HCT116 (cell line): Measurements from ENCODE around the gene LCAT. TPM values are rescaled to one million over a fixed set of nuclear protein-coding genes. Genes with fewer than 3 reads are reported as not detected.

Experiments
- ATAC-seq: fragments of 200-7000 bp; cut with Tn5 transposase; 2 replicates; pipeline ENCODE4 v1.9.1; 2020; ENCODE audit warnings: mild to moderate bottlenecking, moderate library complexity
- BruUV-seq: library from RNA; stranded (reverse); fragments of 400-500 nt; replicated peaks from 2 replicates; lab custom pipeline; 2021; lab: Mats Ljungman, UMichigan
- CTCF ChIA-PET: fragments of 300-600 bp; sonication (Branson Sonifier 250); formaldehyde crosslinking; loops from one replicate; lab custom pipeline; 2021; ENCODE audit warnings: antibody characterized with exemption; lab: Charles Lee
- POLR2A ChIA-PET: fragments of 300-600, 350-600 bp; sonication (Branson Sonifier 250); formaldehyde crosslinking; loops from one replicate; lab custom pipeline; 2021; ENCODE audit warnings: antibody characterized with exemption; lab: Charles Lee
- RAD21 ChIA-PET, 2 experiments: fragments of 300-600 bp; sonication (Branson Sonifier 250); formaldehyde crosslinking; loops; one replicate each; lab custom pipeline; 2023; ENCODE audit warnings: low total read pairs in 2 of 2; ENCODE audit not compliant: uncharacterized antibody in 2 of 2, unreplicated experiment in 2 of 2, low non-redundant PET in 1 of 2; lab: Charles Lee
- DNase-seq: peaks from one replicate; pipeline ENCODE4 v3.0.0-alpha.2; 2010; ENCODE audit warnings: low read depth, low spot score
- H2AFZ ChIP-seq: fragments of 200-600 bp; shearing (Covaris generic), sonication (generic); 2 replicates; pipeline ENCODE4 v1.6.1; 2017; ENCODE audit warnings: low read depth, mixed run types, mixed read lengths, antibody characterized with exemption, low read length; ENCODE audit not compliant: poor library complexity, severe bottlenecking
- H3K27ac ChIP-seq: 2 replicates; pipeline ENCODE4 v1.5.1; 2012; ENCODE audit warnings: low read depth, low read length
- H3K27me3 ChIP-seq: fragments of 200-600 bp; sonication (generic); 2 replicates; pipeline ENCODE4 v1.6.1; 2016; ENCODE audit warnings: mixed run types, low read length, mixed read lengths; ENCODE audit not compliant: insufficient read depth
- H3K36me3 ChIP-seq, 2 experiments: fragments of 200-500 bp in 1 of 2; fragments of 200-600 bp in 1 of 2; sonication (Bioruptor generic) in 1 of 2; sonication (generic) in 1 of 2; 2 replicates each; pipeline versions ENCODE4 v1.5.1 to v1.6.1; 2014 to 2016; ENCODE audit warnings: low read length in 2 of 2, inconsistent platforms in 1 of 2, mixed read lengths in 1 of 2, mixed run types in 1 of 2; ENCODE audit not compliant: insufficient read depth in 2 of 2, control insufficient read depth in 1 of 2
- H3K4me1 ChIP-seq, 2 experiments: fragments of 200-600 bp in 1 of 2; sonication (generic) in 1 of 2; 2 replicates each; pipeline versions ENCODE4 v1.5.1 to v1.6.1; 2012 to 2017; ENCODE audit warnings: low read length in 2 of 2, inconsistent platforms in 1 of 2, mild to moderate bottlenecking in 1 of 2, mixed read lengths in 1 of 2, mixed run types in 1 of 2, moderate library complexity in 1 of 2; ENCODE audit not compliant: insufficient read depth in 2 of 2, control insufficient read depth in 1 of 2
- H3K4me2 ChIP-seq: fragments of 200-600 bp; sonication (generic); 2 replicates; pipeline ENCODE4 v1.6.1; 2017; ENCODE audit warnings: mixed run types, low read length, mixed read lengths
- H3K4me3 ChIP-seq, 2 experiments: fragments of 200-600 bp in 1 of 2; sonication (generic) in 1 of 2; replicated peaks in 1 of 2; 2 replicates each; pipeline ENCODE4 v1.5.1; 2011 to 2016; ENCODE audit warnings: low read length in 2 of 2, control low read depth in 1 of 2, low read depth in 1 of 2, mild to moderate bottlenecking in 1 of 2, mixed read lengths in 1 of 2, mixed run types in 1 of 2
- H3K79me2 ChIP-seq: fragments of 200-600 bp; sonication (generic); 2 replicates; pipeline ENCODE4 v1.6.1; 2017; ENCODE audit warnings: mild to moderate bottlenecking, mixed run types, low read length, moderate library complexity, mixed read lengths; ENCODE audit not compliant: insufficient read depth
- H3K9ac ChIP-seq: fragments of 200-600 bp; sonication (generic); 2 replicates; pipeline ENCODE4 v1.6.1; 2016; ENCODE audit warnings: low read length, mixed read lengths
- H3K9me2 ChIP-seq: fragments of 200-600 bp; sonication (generic), shearing (Covaris generic); 2 replicates; pipeline ENCODE4 v1.6.1; 2017; ENCODE audit warnings: mixed run types, mild to moderate bottlenecking, moderate library complexity; ENCODE audit not compliant: insufficient read depth
- H3K9me3 ChIP-seq, 2 experiments: fragments of 200-500 bp in 1 of 2; fragments of 200-600 bp in 1 of 2; sonication (Bioruptor generic) in 1 of 2; sonication (generic) in 1 of 2; 2 replicates each; pipeline ENCODE4 v1.6.1; 2014 to 2017; ENCODE audit warnings: low read length in 2 of 2, mixed read lengths in 2 of 2, inconsistent platforms in 1 of 2, low read depth in 1 of 2, mild to moderate bottlenecking in 1 of 2, mixed run types in 1 of 2, moderate library complexity in 1 of 2; ENCODE audit not compliant: control insufficient read depth in 1 of 2, insufficient read depth in 1 of 2
- H4K20me1 ChIP-seq: fragments of 200-600 bp; sonication (generic), shearing (Covaris generic); 2 replicates; pipeline ENCODE4 v1.6.1; 2017; ENCODE audit warnings: mixed run types, mild to moderate bottlenecking, moderate library complexity; ENCODE audit not compliant: insufficient read depth
- CBX3 ChIP-seq: IDR thresholded peaks from 2 replicates; pipeline ENCODE4 v1.6.1; 2012; ENCODE audit warnings: low read depth
- EZH2 ChIP-seq: fragments of 200-600 bp; sonication (generic); IDR thresholded peaks from 2 replicates; pipeline ENCODE4 v1.6.1; 2017; ENCODE audit warnings: antibody characterized with exemption, mixed run types
- EZH2phosphoT487 ChIP-seq: fragments of 200-600 bp; IDR thresholded peaks from 2 replicates; pipeline ENCODE4 v1.6.1; 2018; ENCODE audit warnings: antibody characterized with exemption, borderline replicate concordance
- FOSL1 ChIP-seq: IDR thresholded peaks from 2 replicates; pipeline ENCODE4 v1.6.1; 2012; ENCODE audit warnings: low read depth
- JUND ChIP-seq: IDR thresholded peaks from 2 replicates; pipeline ENCODE4 v1.6.1; 2012
- POLR2AphosphoS5 ChIP-seq: IDR thresholded peaks from 2 replicates; pipeline ENCODE4 v1.6.1; 2011; ENCODE audit warnings: mild to moderate bottlenecking, low read depth, low read length, moderate library complexity
- REST ChIP-seq: IDR thresholded peaks from 2 replicates; pipeline ENCODE4 v1.6.1; 2012; ENCODE audit warnings: low read depth
- SRF ChIP-seq: IDR thresholded peaks from 2 replicates; pipeline ENCODE4 v1.6.1; 2012; ENCODE audit warnings: low read depth
- ZBTB33 ChIP-seq: IDR thresholded peaks from 2 replicates; pipeline ENCODE4 v1.6.1; 2011; ENCODE audit warnings: mild to moderate bottlenecking, low read length, moderate library complexity; ENCODE audit not compliant: insufficient replicate concordance; ENCODE audit errors: extremely low read depth
- ZFX ChIP-seq: fragments of 450-650 bp; IDR thresholded peaks from 2 replicates; pipeline ENCODE4 v1.6.1; 2017
- ZNF274 ChIP-seq: fragments of 200-500 bp; sonication (Bioruptor generic); IDR thresholded peaks from 2 replicates; pipeline ENCODE4 v1.6.1; 2014; ENCODE audit warnings: mild to moderate bottlenecking, low read depth, low read length, inconsistent platforms
- intact Hi-C: fragments of 100-400 bp; cut with micrococcal nuclease; formaldehyde crosslinking; loops from 2 replicates; pipeline ENCODE4 v1.10.0; 2022
- total RNA-seq: library from RNA; stranded (reverse); gene quantifications from one replicate; pipeline ENCODE4 v1.2.1, GENCODE V29; 2021; ENCODE audit not compliant: unreplicated experiment

The LCAT gene
- total RNA-seq, 1 experiment from 2014 or later = 17.6 TPM

GRCh38 chr16:67950335-67950843 lies 6.5 kb upstream of the LCAT start:
- H3K4me2 ChIP-seq = no peak overlapping the region
- H4K20me1 ChIP-seq = no peaks in the 10 kb centered on the region
- ChIA-PET CTCF (no interaction called here), POLR2A (no interaction called here), RAD21 (no interaction called here)
- H3K4me3 ChIP-seq = no peak overlapping the region
- no TSS peak for BruUV-seq
- ATAC-seq (no peak), DNase-seq (no peak)
- no peaks in the 10 kb centered on the region for H3K9me2 ChIP-seq
- no peak overlapping the region for H2AFZ ChIP-seq
- TF ChIP-seq ZBTB33 (no peak), EZH2 (no peak), ZNF274 (no peak), SRF (no peak), FOSL1 (no peak), JUND (no peak), ZFX (no peak)
- no peaks in the 10 kb centered on the region for H3K27me3 ChIP-seq
- H3K9ac ChIP-seq = no peak overlapping the region
- peaks cover 7 to 14% of the 10 kb centered on the region in 2 experiments; a peak in 3 of 4 replicates for H3K36me3 ChIP-seq
- H3K79me2 ChIP-seq = no peaks in the 10 kb centered on the region
- H3K4me1 ChIP-seq = no peaks in the 10 kb centered on the region
- H3K27ac ChIP-seq = no peak overlapping the region
- H3K9me3 ChIP-seq = no peaks in the 10 kb centered on the region
- intact Hi-C loops = no loop called here

GRCh38 chr16:67949645-67950044 lies 5.7 kb upstream of the LCAT start:
- peaks cover 7 to 14% of the 10 kb centered on the region in 2 experiments; a peak in 3 of 4 replicates for H3K36me3 ChIP-seq
- POLR2A ChIA-PET = no interaction called here
- ATAC-seq = no peak

More at GRCh38 chr16:67949645-67950044, 5.7 kb upstream of the LCAT start:
- no peaks in the 10 kb centered on the region for H3K27me3 ChIP-seq
- CTCF ChIA-PET = no interaction called here
- BruUV-seq = no TSS peak
- DNase-seq = no peak
- no peak for TF ChIP-seq POLR2AphosphoS5
- no peak for TF ChIP-seq JUND
- no peak for TF ChIP-seq CBX3
- no peak for TF ChIP-seq EZH2phosphoT487
- no peak for TF ChIP-seq SRF
- no peak for TF ChIP-seq REST
- no peaks in the 10 kb centered on the region for H3K9me2 ChIP-seq
- no peak overlapping the region for H3K27ac ChIP-seq
- RAD21 ChIA-PET = no interaction called here
- H3K79me2 ChIP-seq = no peaks in the 10 kb centered on the region
- H3K9me3 ChIP-seq = no peaks in the 10 kb centered on the region
- H2AFZ ChIP-seq = no peak overlapping the region
- H3K4me3 ChIP-seq = no peak overlapping the region
- H4K20me1 ChIP-seq = no peaks in the 10 kb centered on the region
- intact Hi-C loops = no loop called here
- no peaks in the 10 kb centered on the region for H3K4me1 ChIP-seq
- no peak overlapping the region for H3K9ac ChIP-seq
- no peak overlapping the region for H3K4me2 ChIP-seq
